Fibroblast of lung (primary cell): ENCODE measurements around the gene CATSPERE.

ENCODE experiments used
- EZH2 ChIP-seq: IDR thresholded peaks from 2 replicates; pipeline ENCODE4 v1.5.1; 2012; ENCODE audit warnings: low read length, control low read depth, mild to moderate bottlenecking; ENCODE audit errors: missing control alignments
- TF ChIP-seq, protein P1 (sequence below), 2 donors: IDR thresholded peaks in 1 of 2; conservative IDR thresholded peaks in 1 of 2; 1 replicate in 1 of 2; 2 replicates in 1 of 2; pipeline ENCODE4 v1.5.1; 2011 to 2012; ENCODE audit warnings: low read length in 2 of 2, control low read depth in 1 of 2, inconsistent platforms in 1 of 2, low read depth in 1 of 2, mild to moderate bottlenecking in 1 of 2

- TF ChIP-seq, protein P1, sequence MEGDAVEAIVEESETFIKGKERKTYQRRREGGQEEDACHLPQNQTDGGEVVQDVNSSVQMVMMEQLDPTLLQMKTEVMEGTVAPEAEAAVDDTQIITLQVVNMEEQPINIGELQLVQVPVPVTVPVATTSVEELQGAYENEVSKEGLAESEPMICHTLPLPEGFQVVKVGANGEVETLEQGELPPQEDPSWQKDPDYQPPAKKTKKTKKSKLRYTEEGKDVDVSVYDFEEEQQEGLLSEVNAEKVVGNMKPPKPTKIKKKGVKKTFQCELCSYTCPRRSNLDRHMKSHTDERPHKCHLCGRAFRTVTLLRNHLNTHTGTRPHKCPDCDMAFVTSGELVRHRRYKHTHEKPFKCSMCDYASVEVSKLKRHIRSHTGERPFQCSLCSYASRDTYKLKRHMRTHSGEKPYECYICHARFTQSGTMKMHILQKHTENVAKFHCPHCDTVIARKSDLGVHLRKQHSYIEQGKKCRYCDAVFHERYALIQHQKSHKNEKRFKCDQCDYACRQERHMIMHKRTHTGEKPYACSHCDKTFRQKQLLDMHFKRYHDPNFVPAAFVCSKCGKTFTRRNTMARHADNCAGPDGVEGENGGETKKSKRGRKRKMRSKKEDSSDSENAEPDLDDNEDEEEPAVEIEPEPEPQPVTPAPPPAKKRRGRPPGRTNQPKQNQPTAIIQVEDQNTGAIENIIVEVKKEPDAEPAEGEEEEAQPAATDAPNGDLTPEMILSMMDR (conservative IDR thresholded peaks at IDR 0.05 in 1 of 2, IDR thresholded peaks at IDR 0.05 in 1 of 2; ENCODE audit: low read depth in 1 of 2, low read length in 2 of 2) = no peak
- no peak for TF ChIP-seq EZH2
These were observed 29.9 kb upstream of the CATSPERE start for GRCh38 chr1:244431166-244431565.
